SIG-M5 treated with dmso at 0.1 percent for 504 hours (cell line): ENCODE measurements around the gene DGKG.

Source experiments
- DNase-seq: peaks from one replicate; lab custom pipeline; 2025; ENCODE audit not compliant: unreplicated experiment; lab: John Stamatoyannopoulos, UW

DGKG gene

GRCh38 chr3:186180891-186181481 lies 181.0 kb downstream of the DGKG start:
- DNase-seq = no peak

- no peak for DNase-seq
Observed at GRCh38 chr3:186180151-186180550, 181.9 kb downstream of the DGKG start.

GRCh38 chr3:186178412-186178811 lies 183.6 kb downstream of the DGKG start:
- DNase-seq = no peak

GRCh38 chr3:186176373-186176990 lies 185.6 kb downstream of the DGKG start:
- DNase-seq = no peak

GRCh38 chr3:186173224-186173815 lies 188.7 kb downstream of the DGKG start:
- no peak for DNase-seq

GRCh38 chr3:186172353-186172752 lies 189.7 kb downstream of the DGKG start:
- no peak for DNase-seq

- no peak for DNase-seq
Observed at GRCh38 chr3:186171521-186171920, 190.5 kb downstream of the DGKG start.

- no peak for DNase-seq
Observed at GRCh38 chr3:186170516-186170915, 191.5 kb downstream of the DGKG start.

GRCh38 chr3:186169379-186169778 lies 192.7 kb downstream of the DGKG start:
- no peak for DNase-seq

- no peak for DNase-seq
Observed at GRCh38 chr3:186168976-186169375, 193.1 kb downstream of the DGKG start.

- DNase-seq = no peak
Observed at GRCh38 chr3:186167646-186168395, 194.2 kb downstream of the DGKG start.

GRCh38 chr3:186166491-186167288 lies 195.3 kb downstream of the DGKG start:
- DNase-seq = no peak

GRCh38 chr3:186166036-186166435 lies 196.0 kb downstream of the DGKG start:
- no peak for DNase-seq

GRCh38 chr3:186165331-186165730 lies 196.7 kb downstream of the DGKG start:
- DNase-seq = no peak

- no peak for DNase-seq
Observed at GRCh38 chr3:186164696-186165095, 197.3 kb downstream of the DGKG start.

- peak; percentile 89 for DNase-seq
Observed at GRCh38 chr3:186162221-186162620, 199.8 kb downstream of the DGKG start.

GRCh38 chr3:186160691-186161243 lies 201.3 kb downstream of the DGKG start:
- DNase-seq = no peak

- no peak for DNase-seq
Observed at GRCh38 chr3:186154641-186155040, 207.4 kb downstream of the DGKG start.

- peak; percentile 96 for DNase-seq
Observed at GRCh38 chr3:186152889-186153292, 209.1 kb downstream of the DGKG start.

- no peak for DNase-seq
Observed at GRCh38 chr3:186152361-186152798, 209.7 kb downstream of the DGKG start.
